HepG2 (cell line): ENCODE results near the gene GFER. TPM values are rescaled to one million over a fixed set of nuclear protein-coding genes. Genes with fewer than 3 reads are reported as not detected.
A peak's percentile ranks its signal among the peaks of the same experiment; 100 is the strongest.

Source experiments
- AGO2 ChIP-seq: fragments of 200-400 bp; formaldehyde crosslinking; optimal IDR thresholded peaks from 2 replicates; pipeline ENCODE3; 2017; ENCODE audit warnings: mild to moderate bottlenecking, low read depth, low read length, moderate library complexity
- BRCA1 ChIP-seq: sonication (generic); formaldehyde crosslinking; IDR thresholded peaks from 2 replicates; pipeline ENCODE4 v1.4.0; 2020; ENCODE audit warnings: missing genetic modification reagents
- EP300 ChIP-seq, 3 experiments: sonication (generic) in 1 of 3; formaldehyde crosslinking in 1 of 3; IDR thresholded peaks; 2 replicates each; pipeline versions ENCODE4 v1.5.1 to v1.6.1; 2011 to 2020; ENCODE audit warnings: low read depth in 2 of 3, low read length in 2 of 3, borderline replicate concordance in 1 of 3, improper control_type of control experiment in 1 of 3, mild to moderate bottlenecking in 1 of 3, missing genetic modification reagents in 1 of 3, moderate library complexity in 1 of 3
- FOXK2 ChIP-seq: fragments of 450-650 bp; IDR thresholded peaks from 2 replicates; pipeline ENCODE4 v1.6.1; 2016
- GATAD1 ChIP-seq: IDR thresholded peaks from 2 replicates; pipeline ENCODE4 v1.6.1; 2016; ENCODE audit warnings: missing genetic modification reagents, missing compliant biosample characterization
- HNRNPLL ChIP-seq: fragments of 200-400 bp; formaldehyde crosslinking; IDR thresholded peaks from 2 replicates; pipeline ENCODE4 v1.6.1; 2017; ENCODE audit warnings: mild to moderate bottlenecking, low read depth, low read length; ENCODE audit not compliant: poor library complexity, severe bottlenecking
- JARID2 ChIP-seq: sonication (generic); formaldehyde crosslinking; IDR thresholded peaks from 2 replicates; pipeline ENCODE4 v1.8.1; 2023; ENCODE audit warnings: missing genetic modification reagents, inconsistent platforms; ENCODE audit not compliant: insufficient replicate concordance
- KLF15 ChIP-seq: sonication (generic); formaldehyde crosslinking; IDR thresholded peaks from 2 replicates; pipeline ENCODE4 v1.8.1; 2023; ENCODE audit warnings: borderline replicate concordance, mild to moderate bottlenecking, inconsistent platforms, missing genetic modification reagents, mixed read lengths
- KMT2B ChIP-seq: IDR thresholded peaks from 2 replicates; pipeline ENCODE4 v1.6.1; 2016; ENCODE audit warnings: missing genetic modification reagents, missing compliant biosample characterization
- MXD4 ChIP-seq: IDR thresholded peaks from 2 replicates; pipeline ENCODE4 v1.6.1; 2016; ENCODE audit warnings: mild to moderate bottlenecking, missing biosample characterization, missing genetic modification reagents
- TP53 ChIP-seq: sonication (generic); formaldehyde crosslinking; conservative IDR thresholded peaks from 2 replicates; pipeline ENCODE4 v1.4.0; 2020; ENCODE audit warnings: missing genetic modification reagents
- ZBTB40 ChIP-seq, 2 experiments: fragments of 450-650 bp in 1 of 2; sonication (generic) in 1 of 2; formaldehyde crosslinking in 1 of 2; IDR thresholded peaks; 2 replicates each; pipeline versions ENCODE4 v1.6.1 to v1.8.0; 2016 to 2022; ENCODE audit warnings: antibody characterized with exemption in 1 of 2, mild to moderate bottlenecking in 1 of 2, missing genetic modification reagents in 1 of 2
- ZNF235 ChIP-seq: sonication (generic); formaldehyde crosslinking; IDR thresholded peaks from 2 replicates; pipeline ENCODE4 v1.8.1; 2023; ENCODE audit warnings: mild to moderate bottlenecking, missing genetic modification reagents, borderline replicate concordance
- ZNF276 ChIP-seq: sonication (generic); formaldehyde crosslinking; IDR thresholded peaks from 2 replicates; pipeline ENCODE4 v1.4.0; 2020; ENCODE audit warnings: mild to moderate bottlenecking, low read depth, missing genetic modification reagents
- ZNF510 ChIP-seq: sonication (generic); formaldehyde crosslinking; IDR thresholded peaks from 2 replicates; pipeline ENCODE4 v1.4.0; 2020; ENCODE audit warnings: low read depth, mild to moderate bottlenecking, missing genetic modification reagents
- ZNF576 ChIP-seq: sonication (generic); formaldehyde crosslinking; IDR thresholded peaks from 2 replicates; pipeline ENCODE4 v1.4.0; 2020; ENCODE audit warnings: mild to moderate bottlenecking, missing genetic modification reagents
- polyA plus RNA-seq, 8 experiments: library from polyadenylated mRNA; depleted of rRNA in 3 of 8; stranded (reverse) in 7 of 8; unstranded in 1 of 8; fragments of >200 nt; fragmentation: Illumina TruSeq in 4 of 8; extraction: Trizol in 4 of 8; gene quantifications; 2 replicates each; pipeline versions ENCODE4 v1.2.1 to v1.2.3, GENCODE V29; 2011 to 2016; ENCODE audit warnings: low read depth in 4 of 8, missing spikeins in 1 of 8, mixed read lengths in 1 of 8; ENCODE audit not compliant: insufficient read depth in 1 of 8
- total RNA-seq, 5 experiments: library from RNA; depleted of rRNA; stranded (reverse); fragments of >200 nt; fragmentation: Illumina TruSeq; extraction: Trizol; gene quantifications; 2 replicates each; pipeline ENCODE4 v1.2.3, GENCODE V29; 2016; ENCODE audit warnings: low read depth in 1 of 5

Gene GFER
- total and polyA plus RNA-seq, 2 of the 13 experiments (the other 11 are each of a cell fraction or from before 2014, with no cell fraction given), result 28.6 to 71.7 TPM

GRCh38 chr16:1971796-1972489 is 12.1 kb upstream of the GFER start, which contains the start of gene TBL3 (continued):
- TF ChIP-seq ZBTB40 (IDR thresholded peaks at IDR 0.05) (peak; percentile 70), ZBTB40 (CRISPR knock-in tag; IDR thresholded peaks at IDR 0.05) (peak; percentile 80), GATAD1 (peak; percentile 100), MXD4 (CRISPR knock-in tag) (peak; percentile 92), EP300 (IDR thresholded peaks at IDR 0.05; ENCODE audit: low read depth in 2 of 2, low read length in 2 of 2) (0 out of 4 replicates have a peak, but pooled peaks of 1 of the 2 experiments have one; percentile 49), EP300 (CRISPR knock-in tag; IDR thresholded peaks at IDR 0.05; ENCODE audit: borderline replicate concordance) (no peak; the same call in 1 of the 2 replicates), ZNF510 (CRISPR knock-in tag) (0 out of 2 replicates have a peak, but pooled peaks have one; percentile 80), BRCA1 (CRISPR knock-in tag) (0 out of 2 replicates have a peak, but pooled peaks have one; percentile 56), ZNF576 (CRISPR knock-in tag) (0 out of 2 replicates have a peak, but pooled peaks have one; percentile 46), ZNF276 (CRISPR knock-in tag) (0 out of 2 replicates have a peak, but pooled peaks have one; percentile 48), KMT2B (CRISPR knock-in tag) (peak; percentile 92), JARID2 (peak; percentile 62), AGO2 (peak; percentile 41), KLF15 (no peak; the same call in 1 of the 2 replicates), TP53 (CRISPR knock-in tag) (peak; percentile 33; the same call in 1 of the 2 replicates), ZNF235 (CRISPR knock-in tag) (peak; percentile 39; the same call in 1 of the 2 replicates), FOXK2 (no peak), HNRNPLL (peak; percentile 47)
